Measurements from ENCODE around the gene MSX2. TPM values are rescaled to one million over a fixed set of nuclear protein-coding genes. Genes with fewer than 3 reads are reported as not detected.

MSX2 gene
- total and polyA plus RNA-seq, 9 of the 15 experiments (the other 6 are each of a cell fraction or from before 2014, with no cell fraction given), result not detected

DNA sequence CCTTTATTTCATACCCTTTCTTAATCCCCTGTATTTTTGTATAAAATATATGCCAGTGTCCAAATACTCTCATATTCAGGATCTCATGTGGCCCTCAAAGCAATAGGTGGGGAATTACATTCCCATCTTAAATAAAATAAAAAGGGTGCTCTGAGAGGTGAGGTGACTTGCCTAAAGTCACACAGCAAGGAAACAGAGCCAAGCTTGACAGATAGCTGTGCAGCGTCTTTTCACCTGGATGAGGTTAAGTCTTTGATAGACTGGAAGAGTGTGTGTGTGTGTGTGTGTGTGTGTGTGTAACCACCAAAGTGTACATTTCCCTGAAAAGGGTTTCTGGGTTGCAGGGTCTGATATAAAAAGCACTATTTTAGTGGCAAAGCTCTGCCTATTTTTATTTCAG lies 12.4 kb downstream of the MSX2 start:
- Histone ChIP-seq H3K27ac (ENCODE audit: extremely low read depth, low read depth, low read length) (no peak overlapping the region), H4K20me1 (replicated peaks; ENCODE audit: control insufficient read depth, insufficient read depth, low read length) (no peaks in the 10 kb centered on the region), H3K36me3 (ENCODE audit: control insufficient read depth, insufficient read depth, low read length) (no peaks in the 10 kb centered on the region), H3K9me3 (replicated peaks; ENCODE audit: control insufficient read depth, insufficient read depth, low read depth, low read length) (no peaks in the 10 kb centered on the region), H2AFZ (ENCODE audit: low read depth, low read length) (no peak overlapping the region), H3K4me1 (replicated peaks in 1 of 2; ENCODE audit: control insufficient read depth in 2 of 2, insufficient read depth in 2 of 2, low read length in 2 of 2) (peaks cover 0 to 7% of the 10 kb centered on the region in 2 experiments; a peak in 2 of 5 replicates), H3K9me1 (ENCODE audit: control insufficient read depth, insufficient read depth, low read length) (no peaks in the 10 kb centered on the region), H3K4me2 (ENCODE audit: insufficient read depth, low read length) (no peak overlapping the region), H3K4me3 (no peak overlapping the region), H3K9ac (ENCODE audit: insufficient read depth in 1 of 2, low read depth in 2 of 2, low read length in 2 of 2) (no peak overlapping the region), H3K79me2 (ENCODE audit: control insufficient read depth, insufficient read depth, low read length) (no peaks in the 10 kb centered on the region), H3K27me3 (ENCODE audit: control insufficient read depth in 2 of 2, insufficient read depth in 2 of 2, low read length in 2 of 2) (peaks cover 16 to 41% of the 10 kb centered on the region in 2 experiments; a peak in 4 of 5 replicates)
- CTCF ChIA-PET (ENCODE audit: low intra/inter-chr PET ratio), result interaction anchor here (1.3 kb wide), 1 partner anchor 317 kb away, joined by 6 read pairs; no protein-coding TSS in a partner anchor
- no TSS peak for BruUV-seq (replicated peaks)
- intact Hi-C loops (cut with micrococcal nuclease) (loop anchor here (1.0 kb wide), 1 partner anchor 317 kb away; no protein-coding TSS in a partner anchor), in situ Hi-C loops (cut with MboI) (no loop called here)
- no peak for ATAC-seq
- no peak for FAIRE-seq
- DNase-seq (ENCODE audit: extremely low read depth in 1 of 4, low spot score in 3 of 4), result no peak
- POLR2A ChIA-PET, result no interaction called here
- 7% methylated on average over 1 of the region's 1 CpG for WGBS (ENCODE audit: insufficient coverage, low coverage, missing lambda C conversion rate)
- TF ChIP-seq NCOA4 (IDR thresholded peaks at IDR 0.05; ENCODE audit: partially characterized antibody) (no peak), C11orf30 (IDR thresholded peaks at IDR 0.05; ENCODE audit: low read depth) (no peak), ZNF589 (CRISPR knock-in tag; IDR thresholded peaks at IDR 0.05; ENCODE audit: low read depth) (no peak), MTA2 (IDR thresholded peaks at IDR 0.05; ENCODE audit: low read depth) (no peak), PML (IDR thresholded peaks at IDR 0.05; ENCODE audit: low read length) (no peak), BRD9 (IDR thresholded peaks at IDR 0.05; ENCODE audit: low read depth, partially characterized antibody) (no peak), KDM1A (IDR thresholded peaks at IDR 0.05) (no peak), PURB (CRISPR knock-in tag; IDR thresholded peaks at IDR 0.05; ENCODE audit: low read depth) (no peak), ZNF165 (CRISPR knock-in tag; IDR thresholded peaks at IDR 0.05; ENCODE audit: borderline replicate concordance) (no peak), MEF2D (tag; conservative IDR thresholded peaks at IDR 0.05; ENCODE audit: low read depth) (no peak), ZKSCAN3 (CRISPR knock-in tag; IDR thresholded peaks at IDR 0.05) (no peak)
- TF ChIP-seq, protein P1, sequence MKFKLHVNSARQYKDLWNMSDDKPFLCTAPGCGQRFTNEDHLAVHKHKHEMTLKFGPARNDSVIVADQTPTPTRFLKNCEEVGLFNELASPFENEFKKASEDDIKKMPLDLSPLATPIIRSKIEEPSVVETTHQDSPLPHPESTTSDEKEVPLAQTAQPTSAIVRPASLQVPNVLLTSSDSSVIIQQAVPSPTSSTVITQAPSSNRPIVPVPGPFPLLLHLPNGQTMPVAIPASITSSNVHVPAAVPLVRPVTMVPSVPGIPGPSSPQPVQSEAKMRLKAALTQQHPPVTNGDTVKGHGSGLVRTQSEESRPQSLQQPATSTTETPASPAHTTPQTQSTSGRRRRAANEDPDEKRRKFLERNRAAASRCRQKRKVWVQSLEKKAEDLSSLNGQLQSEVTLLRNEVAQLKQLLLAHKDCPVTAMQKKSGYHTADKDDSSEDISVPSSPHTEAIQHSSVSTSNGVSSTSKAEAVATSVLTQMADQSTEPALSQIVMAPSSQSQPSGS (CRISPR knock-in tag; IDR thresholded peaks at IDR 0.05), result no peak
- TF ChIP-seq, protein P2, sequence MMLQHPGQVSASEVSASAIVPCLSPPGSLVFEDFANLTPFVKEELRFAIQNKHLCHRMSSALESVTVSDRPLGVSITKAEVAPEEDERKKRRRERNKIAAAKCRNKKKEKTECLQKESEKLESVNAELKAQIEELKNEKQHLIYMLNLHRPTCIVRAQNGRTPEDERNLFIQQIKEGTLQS (IDR thresholded peaks at IDR 0.05), result no peak
- TF ChIP-seq, protein P2 (CRISPR knock-in tag; conservative IDR thresholded peaks at IDR 0.05), result no peak
- TF ChIP-seq, protein P3, sequence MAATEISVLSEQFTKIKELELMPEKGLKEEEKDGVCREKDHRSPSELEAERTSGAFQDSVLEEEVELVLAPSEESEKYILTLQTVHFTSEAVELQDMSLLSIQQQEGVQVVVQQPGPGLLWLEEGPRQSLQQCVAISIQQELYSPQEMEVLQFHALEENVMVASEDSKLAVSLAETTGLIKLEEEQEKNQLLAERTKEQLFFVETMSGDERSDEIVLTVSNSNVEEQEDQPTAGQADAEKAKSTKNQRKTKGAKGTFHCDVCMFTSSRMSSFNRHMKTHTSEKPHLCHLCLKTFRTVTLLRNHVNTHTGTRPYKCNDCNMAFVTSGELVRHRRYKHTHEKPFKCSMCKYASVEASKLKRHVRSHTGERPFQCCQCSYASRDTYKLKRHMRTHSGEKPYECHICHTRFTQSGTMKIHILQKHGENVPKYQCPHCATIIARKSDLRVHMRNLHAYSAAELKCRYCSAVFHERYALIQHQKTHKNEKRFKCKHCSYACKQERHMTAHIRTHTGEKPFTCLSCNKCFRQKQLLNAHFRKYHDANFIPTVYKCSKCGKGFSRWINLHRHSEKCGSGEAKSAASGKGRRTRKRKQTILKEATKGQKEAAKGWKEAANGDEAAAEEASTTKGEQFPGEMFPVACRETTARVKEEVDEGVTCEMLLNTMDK (IDR thresholded peaks at IDR 0.05; ENCODE audit: borderline replicate concordance, insufficient read depth, low read depth, low read length, poor library complexity, severe bottlenecking), result no peak
